Endothelial cell of umbilical vein (primary cell): Measurements from ENCODE around the gene IL22RA1.

Source experiments
- CTCF ChIP-seq, 2 donors: IDR thresholded peaks; 1 replicate in 1 of 2; 2 replicates in 1 of 2; pipeline ENCODE4 v1.5.1; 2011; ENCODE audit warnings: low read length in 2 of 2, mild to moderate bottlenecking in 2 of 2, moderate library complexity in 2 of 2, control low read depth in 1 of 2, inconsistent platforms in 1 of 2, low read depth in 1 of 2; ENCODE audit not compliant: insufficient read depth in 1 of 2; ENCODE audit errors: extremely low read depth in 1 of 2
- EZH2 ChIP-seq: IDR thresholded peaks from 2 replicates; pipeline ENCODE4 v1.6.1; 2012; ENCODE audit warnings: borderline replicate concordance, low read depth, mild to moderate bottlenecking, moderate library complexity, low read length, inconsistent platforms; ENCODE audit not compliant: severe bottlenecking
- FOS ChIP-seq: IDR thresholded peaks from 2 replicates; pipeline ENCODE4 v1.6.1; 2011; ENCODE audit warnings: mild to moderate bottlenecking, low read length, moderate library complexity, borderline replicate concordance; ENCODE audit not compliant: insufficient read depth
- GATA2 ChIP-seq: IDR thresholded peaks from 2 replicates; pipeline ENCODE4 v1.7.0; 2011; ENCODE audit warnings: low read depth, mild to moderate bottlenecking, moderate library complexity, mixed read lengths, low read length; ENCODE audit not compliant: insufficient read length, insufficient read depth
- JUN ChIP-seq: IDR thresholded peaks from 2 replicates; pipeline ENCODE4 v1.6.1; 2011; ENCODE audit warnings: borderline replicate concordance, low read depth; ENCODE audit not compliant: insufficient read length, insufficient read depth
- MYC ChIP-seq: IDR thresholded peaks from one replicate; pipeline ENCODE4 v1.6.1; 2011; ENCODE audit warnings: mild to moderate bottlenecking, low read depth, low read length
- POLR2A ChIP-seq: IDR thresholded peaks from 2 replicates; pipeline ENCODE4 v1.6.1; 2012; ENCODE audit warnings: low read depth, mild to moderate bottlenecking, control low read depth, low read length
- POLR2AphosphoS5 ChIP-seq: IDR thresholded peaks from 2 replicates; pipeline ENCODE4 v1.6.1; 2012; ENCODE audit warnings: low read depth, mild to moderate bottlenecking, control low read depth, low read length, moderate library complexity; ENCODE audit not compliant: insufficient read depth
- TF ChIP-seq, protein P1 (sequence below): IDR thresholded peaks from 2 replicates; pipeline ENCODE4 v1.6.1; 2011; ENCODE audit not compliant: insufficient read depth, insufficient read length

GRCh38 chr1:24098943-24099638 is 43.8 kb downstream of the IL22RA1 start:
- TF ChIP-seq CTCF (IDR thresholded peaks at IDR 0.05; ENCODE audit: extremely low read depth in 1 of 2, insufficient read depth in 1 of 2, low read depth in 1 of 2, low read length in 2 of 2) = no peak
- no peak for TF ChIP-seq POLR2A
- TF ChIP-seq EZH2 = no peak
- TF ChIP-seq MYC = no peak
- TF ChIP-seq, protein P1, sequence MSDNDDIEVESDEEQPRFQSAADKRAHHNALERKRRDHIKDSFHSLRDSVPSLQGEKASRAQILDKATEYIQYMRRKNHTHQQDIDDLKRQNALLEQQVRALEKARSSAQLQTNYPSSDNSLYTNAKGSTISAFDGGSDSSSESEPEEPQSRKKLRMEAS = no peak
- TF ChIP-seq POLR2AphosphoS5 = no peak
- no peak for TF ChIP-seq GATA2
- TF ChIP-seq JUN = no peak
- no peak for TF ChIP-seq FOS
